B cell (primary cell): ENCODE measurements around the gene TMEM247.

ENCODE experiments used
- CTCF ChIP-seq: fragments of 200-600 bp; IDR thresholded peaks from one replicate; pipeline ENCODE4 v1.8.0; 2022; ENCODE audit warnings: antibody characterized with exemption, mild to moderate bottlenecking
- EZH2 ChIP-seq: IDR thresholded peaks from 2 replicates; pipeline ENCODE4 v1.6.1; 2012; ENCODE audit warnings: borderline replicate concordance, low read depth, mild to moderate bottlenecking, moderate library complexity, low read length; ENCODE audit not compliant: insufficient read depth, poor library complexity, severe bottlenecking

GRCh38 chr2:46512185-46512584, 32.8 kb downstream of the TMEM247 start:
- TF ChIP-seq CTCF (no peak), EZH2 (no peak)
